ENCODE measurements around the gene DEFB123.
A peak's percentile ranks its signal among the peaks of the same experiment; 100 is the strongest.

Gene DEFB123

DNA sequence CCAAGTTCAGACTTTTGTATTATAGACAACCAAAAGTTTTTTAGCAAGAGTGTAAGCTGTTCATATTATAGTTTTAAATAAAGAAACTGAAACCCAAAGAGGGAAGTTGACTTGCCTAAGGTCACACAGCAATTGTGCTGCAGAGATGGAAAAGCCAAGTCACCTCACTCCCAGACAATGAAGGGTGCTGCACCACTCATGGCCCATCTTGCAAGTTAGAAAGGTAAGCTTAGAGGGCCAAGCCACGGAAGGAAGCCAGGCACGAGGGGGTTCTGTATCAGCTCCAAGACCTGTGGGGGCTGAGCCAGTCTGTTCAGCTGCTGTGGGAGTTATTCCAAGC is 33.6 kb downstream of the DEFB123 start:
- ATAC-seq (peak; percentile 72), DNase-seq (no peak)

DNA sequence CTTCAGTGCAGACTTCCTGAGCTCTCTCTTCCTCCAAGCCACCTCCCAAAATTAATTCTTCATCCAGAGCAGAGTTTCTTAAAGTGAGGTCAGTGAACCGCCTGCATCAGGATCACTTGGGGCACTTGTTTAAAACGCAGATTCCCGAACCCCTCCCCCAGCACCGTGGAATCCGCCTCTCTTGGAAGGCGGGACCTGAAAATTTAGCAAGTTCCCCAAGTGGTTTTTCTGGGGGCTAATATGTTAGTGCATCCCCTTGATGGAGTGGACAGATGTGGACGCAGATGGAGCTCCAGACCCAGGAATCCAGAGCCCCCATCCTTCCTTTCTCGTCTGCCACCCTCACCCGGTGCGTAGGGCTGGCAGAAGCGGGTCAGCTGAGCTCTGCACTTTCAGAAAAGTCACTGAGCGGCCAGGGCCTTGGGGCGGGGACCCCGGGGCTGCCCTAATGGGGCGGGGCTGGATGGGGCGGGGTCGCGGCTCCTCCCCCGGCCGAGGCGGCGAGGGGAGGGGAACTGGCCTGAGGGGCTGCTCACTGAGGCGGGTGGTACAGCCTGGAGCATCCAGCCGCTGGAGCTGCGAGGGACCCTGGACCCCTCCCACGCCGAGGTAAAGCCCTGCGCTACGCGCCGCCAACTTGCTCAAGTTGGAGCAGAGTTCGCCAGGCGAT is 34.5 kb downstream of the DEFB123 start, which contains the start of the genes DEFB124 and REM1:
DEFB124 (minus strand) TSS at position 370 of the 670 bp plus-strand sequence. CDS start 2,114 bp downstream, outside the sequence.
REM1 (plus strand) TSS at position 531 of the 670 bp plus-strand sequence. CDS start 1,158 bp downstream, outside the sequence.
- peak; percentile 15 for ATAC-seq

DNA sequence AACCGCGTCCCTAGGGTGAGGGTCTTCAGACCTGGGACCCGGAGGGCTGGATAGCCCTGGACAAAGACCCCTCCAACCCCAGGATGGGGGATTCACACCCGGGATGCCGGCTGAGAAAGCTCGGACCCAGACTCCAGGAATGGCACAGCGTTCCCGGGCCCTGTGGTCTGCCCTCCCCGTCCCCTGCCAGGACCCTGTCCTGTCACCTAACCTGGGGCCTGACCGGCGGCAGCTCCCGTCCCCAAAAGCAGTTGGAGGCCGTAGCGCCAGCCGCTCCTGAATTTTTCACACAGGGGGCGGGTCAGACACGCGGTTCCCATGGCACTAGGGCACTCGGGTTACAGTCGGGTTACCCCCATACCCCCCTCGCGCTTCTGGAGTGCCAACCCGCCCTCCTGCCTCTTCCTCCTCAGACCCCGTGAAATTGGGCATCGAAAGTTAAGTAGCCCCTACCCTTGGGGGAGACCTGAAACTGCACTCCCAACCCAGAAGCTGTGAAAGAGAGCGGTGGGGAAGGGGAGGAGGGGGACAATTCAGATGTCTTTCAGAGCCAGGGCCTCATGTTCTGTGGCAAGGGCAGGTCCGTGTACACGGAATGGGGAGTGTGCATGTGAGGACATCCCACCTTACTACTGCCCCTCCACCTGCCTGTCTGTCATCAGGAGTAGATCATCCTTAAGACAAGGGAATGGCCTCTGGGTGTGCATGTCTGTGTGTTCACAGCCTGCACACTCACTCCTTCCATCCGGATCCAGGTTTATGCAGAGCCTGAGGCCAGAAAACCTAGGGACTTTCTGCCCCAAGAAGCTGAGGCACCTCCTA is 35.3 kb downstream of the DEFB123 start:
- no peak for DNase-seq
- no peak for ATAC-seq

More for the DNA sequence above, 34.5 kb downstream of the DEFB123 start, which contains the start of the genes DEFB124 and REM1:
- no peak for DNase-seq

DNA sequence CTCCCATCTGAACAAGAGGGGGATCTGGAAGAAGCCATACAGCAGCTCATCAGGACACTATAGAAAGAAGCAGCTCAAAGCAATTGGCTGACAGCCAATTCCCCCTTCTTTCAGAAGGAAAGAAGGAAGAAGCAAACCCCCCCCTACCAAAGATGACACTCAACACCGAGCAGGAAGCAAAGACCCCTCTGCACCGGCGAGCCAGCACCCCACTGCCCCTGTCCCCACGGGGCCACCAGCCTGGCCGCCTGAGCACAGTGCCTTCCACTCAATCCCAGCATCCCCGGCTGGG is 35.8 kb downstream of the DEFB123 start:
- no peak for ATAC-seq
- no peak for DNase-seq

DNA sequence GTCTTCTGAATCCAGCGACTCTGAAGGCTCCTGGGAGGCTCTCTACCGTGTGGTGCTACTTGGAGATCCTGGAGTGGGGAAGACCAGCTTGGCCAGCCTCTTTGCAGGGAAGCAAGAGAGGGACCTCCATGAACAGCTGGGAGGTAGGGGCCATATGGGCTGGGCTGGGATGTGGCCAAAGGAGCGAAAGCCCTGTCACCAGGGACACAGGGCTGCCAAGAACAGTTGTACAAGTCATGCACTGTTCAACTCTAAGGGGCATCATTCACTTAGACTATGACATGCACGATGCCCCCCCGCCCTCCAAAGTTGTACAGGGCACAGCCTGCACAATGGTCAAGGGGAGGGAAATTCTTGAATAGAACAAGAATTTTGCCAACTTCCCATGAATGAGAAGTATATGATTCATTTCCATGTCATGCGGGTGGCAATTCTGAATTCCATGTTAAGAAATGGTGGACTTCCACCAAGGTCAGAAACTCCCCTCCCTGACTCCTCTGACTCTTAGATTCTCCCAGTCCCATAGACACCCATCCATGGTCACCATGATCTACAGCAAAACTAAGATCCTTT is 36.3 kb downstream of the DEFB123 start:
- DNase-seq: no peak
- ATAC-seq: no peak

DNA sequence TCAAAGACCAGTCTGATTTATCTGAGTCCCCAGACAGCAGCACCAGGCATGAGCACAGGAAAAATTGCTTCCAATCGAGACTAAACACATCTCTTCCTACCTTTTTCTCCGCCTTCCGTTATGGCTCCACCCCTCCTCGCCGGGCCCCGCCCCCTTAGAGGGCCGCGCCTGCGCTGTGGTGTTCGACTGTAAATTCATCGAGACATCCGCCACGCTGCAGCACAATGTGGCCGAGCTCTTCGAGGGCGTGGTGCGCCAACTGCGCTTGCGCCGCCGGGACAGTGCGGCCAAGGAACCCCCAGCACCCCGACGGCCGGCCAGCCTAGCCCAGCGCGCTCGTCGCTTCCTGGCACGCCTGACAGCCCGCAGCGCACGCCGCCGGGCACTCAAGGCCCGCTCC is 43.6 kb downstream of the DEFB123 start:
- peak; percentile 15 for DNase-seq

DNA sequence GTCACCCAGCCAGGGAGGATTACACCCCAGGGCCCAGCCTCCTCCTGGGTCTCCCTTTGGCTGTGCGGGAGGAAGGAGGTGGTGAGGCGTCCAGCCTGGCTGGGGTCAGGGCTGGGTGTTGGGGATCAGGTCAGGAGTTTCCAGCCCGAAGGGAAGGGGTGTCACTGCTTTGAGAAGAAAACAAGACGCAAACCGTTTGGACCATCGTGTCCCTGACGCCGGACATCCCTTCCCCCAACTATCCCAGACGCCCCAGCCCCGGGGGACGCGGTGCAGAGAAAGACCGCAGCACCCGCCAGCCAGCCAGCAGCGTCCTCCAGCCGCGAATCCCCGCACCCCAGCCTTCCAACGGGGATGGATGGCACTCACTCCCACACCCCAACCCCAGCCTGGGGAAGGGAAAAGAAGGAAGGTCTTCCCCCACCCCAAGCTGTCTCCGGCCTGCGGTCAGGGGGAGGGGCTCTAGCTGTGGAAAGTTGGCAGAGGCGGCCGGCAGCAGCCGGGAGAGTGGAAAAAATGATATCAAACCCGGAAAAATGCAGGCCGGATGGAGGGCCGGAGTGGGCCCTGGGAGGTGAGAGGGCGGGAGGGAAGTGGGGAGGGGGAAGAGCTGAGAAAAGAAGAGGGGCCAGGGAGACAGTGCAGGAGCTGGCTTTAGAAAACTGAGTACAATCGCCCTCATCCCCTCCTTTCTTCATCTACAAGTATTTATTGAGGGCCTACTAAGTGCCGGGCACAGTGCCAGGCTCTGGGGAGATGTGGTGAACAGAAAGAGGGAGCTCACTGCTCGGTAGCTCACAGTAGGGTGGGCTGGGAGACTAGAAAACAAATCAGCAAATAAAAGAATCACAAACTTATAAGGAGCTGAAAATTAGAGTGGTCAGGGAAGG is 45.3 kb downstream of the DEFB123 start:
- peak; percentile 52 for DNase-seq

More for the DNA sequence above, 43.6 kb downstream of the DEFB123 start:
- no peak for ATAC-seq

DNA sequence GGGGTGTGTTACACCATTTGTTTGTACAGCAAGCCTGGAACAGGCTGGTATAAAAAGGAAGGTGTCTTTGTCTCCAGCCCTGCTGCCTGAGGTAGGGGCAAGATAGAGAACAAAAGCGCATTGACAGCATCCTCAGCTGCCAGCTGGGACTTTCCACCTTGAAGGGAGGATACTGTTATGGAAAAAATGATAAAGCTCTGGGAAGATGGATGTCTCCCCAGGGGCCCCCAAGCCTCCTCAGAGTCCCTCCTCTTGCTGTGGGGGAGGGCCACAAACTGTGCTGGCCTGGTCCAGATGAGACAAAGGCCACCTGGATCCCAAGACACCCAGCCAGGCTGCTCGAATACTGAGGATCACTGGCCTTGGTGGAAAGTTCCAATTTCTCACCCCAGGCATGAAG is 47.7 kb downstream of the DEFB123 start:
- ATAC-seq: no peak
- no peak for DNase-seq

More for the DNA sequence above, 45.3 kb downstream of the DEFB123 start:
- peak; percentile 40 for ATAC-seq

DNA sequence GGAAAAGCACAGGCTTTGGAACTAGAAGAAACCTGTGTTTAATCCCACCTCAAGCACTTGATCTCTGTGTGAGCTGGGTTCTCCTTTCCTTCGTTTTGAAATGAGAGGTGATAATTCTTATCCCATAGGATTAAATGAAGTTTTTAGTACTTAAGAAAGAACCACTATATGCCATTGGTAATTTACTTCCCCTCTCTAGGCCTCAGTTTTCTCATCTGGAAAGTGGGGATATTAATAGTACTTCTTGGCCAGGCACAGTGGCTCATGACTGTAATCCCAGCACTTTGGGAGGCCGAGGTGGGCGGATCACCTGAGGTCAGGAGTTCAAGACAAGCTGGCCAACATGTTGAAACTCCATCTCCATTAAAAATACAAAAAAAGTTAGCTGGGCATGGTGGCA is 48.7 kb downstream of the DEFB123 start:
- DNase-seq (no peak), ATAC-seq (no peak)

DNA sequence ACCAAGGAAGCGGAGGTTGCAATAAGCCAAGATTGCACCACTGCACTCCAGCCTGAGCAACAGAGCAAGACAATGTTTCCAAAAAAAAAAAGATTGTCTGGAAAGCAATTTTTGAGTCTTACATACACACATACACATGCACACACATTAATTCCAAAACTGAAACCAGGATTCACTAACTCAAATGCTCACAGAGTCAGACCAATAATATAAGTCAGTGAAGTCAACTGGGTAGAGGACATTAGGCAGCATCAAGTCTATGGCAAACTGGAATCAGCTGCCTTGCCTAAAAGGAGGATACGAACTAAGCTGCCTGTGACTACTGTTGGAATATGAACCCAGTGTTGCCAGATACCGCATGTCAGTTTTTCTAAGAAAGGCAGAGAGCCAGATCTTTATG is 50.3 kb downstream of the DEFB123 start:
- no peak for ATAC-seq

DNA sequence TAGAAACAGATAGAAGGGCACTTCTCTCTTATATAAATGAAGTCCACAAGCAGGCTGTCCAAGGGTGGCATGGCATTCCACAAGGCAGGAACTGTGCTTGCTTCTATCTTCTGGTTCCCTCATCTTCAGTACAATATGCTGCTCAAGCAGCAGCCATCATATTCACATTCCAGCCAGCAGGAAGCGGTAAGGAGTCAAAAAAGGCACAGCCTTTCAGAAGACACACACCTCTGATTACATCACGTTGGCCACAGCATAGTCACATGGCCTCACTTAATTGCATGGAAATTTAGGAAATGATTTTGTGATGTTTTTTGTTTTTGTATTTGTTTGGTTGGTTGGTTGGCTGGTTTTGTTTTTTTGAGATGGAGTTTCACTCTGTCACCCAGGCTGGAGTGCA is 53.7 kb downstream of the DEFB123 start:
- ATAC-seq: no peak

More for the DNA sequence above, 50.3 kb downstream of the DEFB123 start:
- no peak for DNase-seq

DNA sequence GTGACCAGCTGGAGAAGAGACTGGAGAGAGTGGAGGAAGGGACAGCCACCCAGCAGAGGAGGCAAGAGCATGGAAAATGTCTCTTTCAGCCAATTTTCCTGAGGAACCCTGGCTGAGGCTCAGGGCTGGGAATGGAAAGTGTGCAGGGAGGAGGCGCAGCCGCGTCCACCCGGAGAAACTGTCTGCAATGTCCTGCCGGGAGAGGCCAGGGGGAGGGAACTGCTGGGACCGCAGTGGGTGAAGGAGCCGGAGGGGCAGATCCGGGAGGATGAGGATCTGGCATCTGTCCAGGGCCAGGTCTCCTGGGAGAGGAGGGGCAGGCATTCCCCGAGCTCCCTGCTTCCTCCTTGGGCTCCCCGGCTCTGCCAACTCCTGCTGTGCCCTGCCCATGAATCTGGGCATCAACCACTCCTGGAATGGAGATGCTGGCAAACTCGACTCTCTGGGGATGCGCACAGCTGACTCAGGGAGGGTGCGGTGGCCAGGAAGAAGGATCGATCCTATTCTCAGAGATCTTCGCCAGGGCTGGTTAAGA is 56.4 kb downstream of the DEFB123 start:
- no peak for DNase-seq
- ATAC-seq: no peak

More for the DNA sequence above, 53.7 kb downstream of the DEFB123 start:
- no peak for DNase-seq

DNA sequence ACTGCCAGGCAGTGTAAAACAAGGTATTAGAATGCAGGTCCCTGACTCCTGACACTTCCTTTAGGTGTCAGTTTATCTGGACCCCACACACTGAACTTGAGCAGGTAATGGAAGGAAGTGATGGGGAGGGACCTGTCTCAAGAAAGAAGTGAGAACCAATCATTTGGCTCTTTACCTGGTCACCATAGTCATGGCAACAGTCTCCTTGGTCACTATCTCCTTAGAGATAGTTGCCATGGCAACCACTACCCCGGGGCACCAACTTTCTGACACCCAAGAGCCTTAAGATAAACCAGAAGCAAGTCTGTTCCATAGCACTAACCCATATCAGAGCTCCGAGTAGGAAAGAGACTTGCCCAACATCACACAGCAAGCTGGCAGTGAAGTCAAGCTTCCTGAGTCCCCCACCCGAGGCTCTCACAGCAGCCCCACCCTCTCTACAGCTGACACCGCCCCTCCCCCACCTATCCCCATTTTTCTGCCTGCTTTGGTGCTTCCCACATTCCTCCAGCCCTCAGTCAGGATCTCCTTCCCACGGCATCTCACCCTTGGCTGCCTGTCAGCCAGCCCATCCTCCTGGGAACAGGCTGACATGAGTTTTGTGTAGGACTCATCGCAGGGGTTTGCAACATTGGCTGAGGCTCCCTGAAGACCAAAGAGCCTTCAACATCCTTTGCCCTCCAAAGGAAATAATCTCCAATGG is 57.6 kb downstream of the DEFB123 start:
- ATAC-seq: no peak
- DNase-seq: no peak

All from stimulated activated naive CD8-positive, alpha-beta T cell treated with anti-CD3 and anti-CD28 coated beads, Interleukin-15, Interleukin-2, amounts not matched to agents 100 U/mL and 50 U/mL, for 24 hours (primary cell).